ENCODE data around the gene RBM22. TPM values are rescaled to one million over a fixed set of nuclear protein-coding genes. Genes with fewer than 3 reads are reported as not detected.

The RBM22 gene
- total and polyA plus RNA-seq, 2 of the 4 experiments (the other 2 are of a cell fraction) = 26.2 to 34.2 TPM

GRCh38 chr5:150690760-150691159, 10.1 kb downstream of the RBM22 start:
- Histone ChIP-seq H3K14ac (replicated peaks; ENCODE audit: low read depth, low read length) (no peak overlapping the region), H2BK5ac (ENCODE audit: low read depth, low read length, poor library complexity, severe bottlenecking) (no peak overlapping the region), H2BK20ac (ENCODE audit: low read depth, low read length) (no peak overlapping the region), H3K56ac (ENCODE audit: extremely low read depth, insufficient read depth, low read length) (no peak overlapping the region), H3K36me3 (ENCODE audit: control insufficient read depth, insufficient read depth, low read length) (peaks cover 39% of the 10 kb centered on the region), H3K4me2 (ENCODE audit: low read depth, low read length) (no peak overlapping the region), H4K20me1 (ENCODE audit: insufficient read depth, low read length) (no peaks in the 10 kb centered on the region), H3K79me1 (ENCODE audit: low read depth in 1 of 2, low read length in 2 of 2) (peaks cover 0 to 3% of the 10 kb centered on the region in 2 experiments; a peak in 1 of 4 replicates), H3K4ac (ENCODE audit: low read depth, low read length) (no peak overlapping the region), H2AFZ (replicated peaks; ENCODE audit: low read length, poor library complexity) (no peak overlapping the region), H3K4me3 (ENCODE audit: insufficient read depth, low read depth, low read length) (no peak overlapping the region), H3K18ac (ENCODE audit: low read depth, low read length) (no peak overlapping the region), H4K8ac (ENCODE audit: low read depth in 2 of 2, low read length in 2 of 2) (no peak overlapping the region), H2BK15ac (ENCODE audit: low read depth, low read length) (no peak overlapping the region), H3K27me3 (ENCODE audit: control insufficient read depth, insufficient read depth, low read length) (no peaks in the 10 kb centered on the region), H2AK9ac (replicated peaks; ENCODE audit: low read depth, low read length, poor library complexity) (no peak overlapping the region), H3K9me1 (ENCODE audit: insufficient read depth, low read length) (no peaks in the 10 kb centered on the region), H4K5ac (ENCODE audit: low read depth, low read length) (no peak overlapping the region), H3K27ac (ENCODE audit: insufficient read depth, low read length) (no peak overlapping the region), H2AK5ac (ENCODE audit: low read depth, low read length) (no peak overlapping the region), H2BK120ac (ENCODE audit: low read depth, low read length) (no peak overlapping the region), H4K91ac (ENCODE audit: insufficient read depth, low read depth, low read length) (no peak overlapping the region), H3K9ac (ENCODE audit: low read depth, low read length) (no peak overlapping the region), H3K4me1 (ENCODE audit: control insufficient read depth, insufficient read depth, low read length) (no peaks in the 10 kb centered on the region), H3K23ac (ENCODE audit: low read depth, low read length) (no peak overlapping the region), H3K9me3 (ENCODE audit: control insufficient read depth, insufficient read depth, low read length) (no peaks in the 10 kb centered on the region)
- WGBS, 2 experiments (ENCODE audit: extremely low coverage in 2 of 2, insufficient read length in 1 of 2) = 87% methylated on average over 3 of the region's 6 CpGs; no CpG with 5 or more reads in 1 of the 2 experiments
- CTCF ChIA-PET = no interaction called here
- POLR2A ChIA-PET (ENCODE audit: unreplicated experiment) = no interaction called here
- in situ Hi-C loops (cut with MboI; ENCODE audit: low sequenced_read_pairs) (no loop called here), dilution Hi-C loops (cut with HindIII; ENCODE audit: low sequenced_read_pairs, unreplicated experiment) (no loop called here), intact Hi-C loops (cut with micrococcal nuclease) (no loop called here)
- no peak for TF ChIP-seq USF2 (IDR thresholded peaks at IDR 0.05; ENCODE audit: low read depth, low read length)
- no peak for TF ChIP-seq POLR2A (IDR thresholded peaks at IDR 0.05; ENCODE audit: low read depth, low read length)
- TF ChIP-seq RCOR1 (IDR thresholded peaks at IDR 0.05; ENCODE audit: insufficient replicate concordance, low read length) = no peak
- no peak for TF ChIP-seq CHD1 (IDR thresholded peaks at IDR 0.05; ENCODE audit: low read depth, low read length)
- TF ChIP-seq MAFK (IDR thresholded peaks at IDR 0.05; ENCODE audit: low read depth, low read length) = no peak
- no peak for TF ChIP-seq FOS (IDR thresholded peaks at IDR 0.05; ENCODE audit: low read depth, low read length)
- no peak for TF ChIP-seq NFE2L2 (IDR thresholded peaks at IDR 0.05; ENCODE audit: low read depth, low read length)
- TF ChIP-seq MAZ (IDR thresholded peaks at IDR 0.05; ENCODE audit: borderline replicate concordance, low read depth, low read length) = no peak
- no peak for TF ChIP-seq SMC3 (IDR thresholded peaks at IDR 0.05; ENCODE audit: low read depth, low read length)
- TF ChIP-seq, protein P1, sequence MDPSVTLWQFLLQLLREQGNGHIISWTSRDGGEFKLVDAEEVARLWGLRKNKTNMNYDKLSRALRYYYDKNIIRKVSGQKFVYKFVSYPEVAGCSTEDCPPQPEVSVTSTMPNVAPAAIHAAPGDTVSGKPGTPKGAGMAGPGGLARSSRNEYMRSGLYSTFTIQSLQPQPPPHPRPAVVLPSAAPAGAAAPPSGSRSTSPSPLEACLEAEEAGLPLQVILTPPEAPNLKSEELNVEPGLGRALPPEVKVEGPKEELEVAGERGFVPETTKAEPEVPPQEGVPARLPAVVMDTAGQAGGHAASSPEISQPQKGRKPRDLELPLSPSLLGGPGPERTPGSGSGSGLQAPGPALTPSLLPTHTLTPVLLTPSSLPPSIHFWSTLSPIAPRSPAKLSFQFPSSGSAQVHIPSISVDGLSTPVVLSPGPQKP (IDR thresholded peaks at IDR 0.05; ENCODE audit: borderline replicate concordance, low read depth, low read length) = no peak
- no TSS peak for BruUV-seq (replicated peaks)
- ATAC-seq (ENCODE audit: low read depth) = no peak
- DNase-seq = no peak

Measured in IMR-90 (cell line).